SK-N-SH (cell line): Measurements from ENCODE around the gene C22orf15. TPM values are rescaled to one million over a fixed set of nuclear protein-coding genes. Genes with fewer than 3 reads are reported as not detected.
"Not testable (repeated sequence)": the region's sequence is repeated elsewhere in the genome, so short reads cannot be mapped to it uniquely, and the experiment has no call there.

Experiments
- CTCF ChIA-PET: fragments of 300-600, 350-600 bp; formaldehyde crosslinking; extraction: SDS; loops from one replicate; lab custom pipeline; 2021; lab: Yijun Ruan, JAX
- POLR2A ChIA-PET: fragments of 350-600 bp; sonication (Branson Sonifier 250); formaldehyde crosslinking; extraction: SDS; loops from one replicate; lab custom pipeline; 2020; ENCODE audit warnings: antibody characterized with exemption, inconsistent platforms; lab: Yijun Ruan, JAX
- DNase-seq: peaks from one replicate; pipeline ENCODE4 v3.0.0; 2012
- H2AFZ ChIP-seq: fragments of 200-600 bp; sonication (generic); 2 replicates; pipeline ENCODE4 v1.8.1; 2016; ENCODE audit warnings: antibody characterized with exemption, mild to moderate bottlenecking, low read depth
- H3F3A ChIP-seq: fragments of 200-600 bp; sonication (generic); replicated peaks from 2 replicates; pipeline ENCODE3; 2016; ENCODE audit warnings: antibody characterized with exemption, mild to moderate bottlenecking; ENCODE audit not compliant: insufficient read depth
- H3K27ac ChIP-seq, 2 experiments: fragments of 200-500 bp in 1 of 2; fragments of 200-600 bp in 1 of 2; sonication (Bioruptor generic) in 1 of 2; sonication (generic), shearing (Covaris generic) in 1 of 2; 2 replicates each; pipeline versions ENCODE4 v1.5.1 to v1.6.1; 2014 to 2016; ENCODE audit warnings: low read depth in 2 of 2, inconsistent platforms in 1 of 2, low read length in 1 of 2, mild to moderate bottlenecking in 1 of 2, mixed read lengths in 1 of 2
- H3K27me3 ChIP-seq: fragments of 200-600 bp; sonication (generic), shearing (Covaris generic); 2 replicates; pipeline ENCODE4 v1.6.1; 2016; ENCODE audit warnings: mixed run types; ENCODE audit not compliant: insufficient read depth
- H3K36me3 ChIP-seq, 2 experiments: fragments of 200-500 bp in 1 of 2; fragments of 200-600 bp in 1 of 2; sonication (Bioruptor generic) in 1 of 2; sonication (generic) in 1 of 2; replicated peaks in 1 of 2; 2 replicates each; pipeline versions ENCODE3 to v1.5.1; 2014 to 2016; ENCODE audit warnings: low read length in 1 of 2, mild to moderate bottlenecking in 1 of 2; ENCODE audit not compliant: insufficient read depth in 2 of 2, control insufficient read depth in 1 of 2
- H3K4me1 ChIP-seq, 2 experiments: fragments of 200-500 bp in 1 of 2; fragments of 200-600 bp in 1 of 2; sonication (Bioruptor generic) in 1 of 2; sonication (generic), shearing (Covaris generic) in 1 of 2; 2 replicates each; pipeline versions ENCODE4 v1.5.1 to v1.6.1; 2014 to 2016; ENCODE audit warnings: low read depth in 1 of 2, low read length in 1 of 2, mixed run types in 1 of 2; ENCODE audit not compliant: insufficient read depth in 2 of 2, control insufficient read depth in 1 of 2
- H3K4me2 ChIP-seq: fragments of 200-600 bp; sonication (generic), shearing (Covaris generic); 2 replicates; pipeline ENCODE4 v1.6.1; 2017; ENCODE audit warnings: mixed run types
- H3K4me3 ChIP-seq, 2 experiments: fragments of 200-500 bp in 1 of 2; fragments of 200-600 bp in 1 of 2; sonication (Bioruptor generic) in 1 of 2; sonication (generic), shearing (Covaris generic) in 1 of 2; 2 replicates each; pipeline versions ENCODE4 v1.5.1 to v1.8.1; 2014 to 2016; ENCODE audit warnings: low read depth in 2 of 2, inconsistent platforms in 1 of 2, low read length in 1 of 2, mild to moderate bottlenecking in 1 of 2, mixed read lengths in 1 of 2, moderate library complexity in 1 of 2
- H3K79me2 ChIP-seq: fragments of 200-600 bp; sonication (generic); 2 replicates; pipeline ENCODE4 v1.8.1; 2017; ENCODE audit warnings: mild to moderate bottlenecking; ENCODE audit not compliant: insufficient read depth
- H3K9ac ChIP-seq: fragments of 200-600 bp; sonication (generic); 2 replicates; pipeline ENCODE4 v1.6.1; 2017; ENCODE audit warnings: mixed run types
- H3K9me2 ChIP-seq: fragments of 200-600 bp; sonication (generic); 2 replicates; pipeline ENCODE4 v1.6.1; 2017; ENCODE audit warnings: mixed run types
- H3K9me3 ChIP-seq: fragments of 200-600 bp; sonication (generic); 2 replicates; pipeline ENCODE4 v1.6.1; 2017; ENCODE audit warnings: mixed run types, mild to moderate bottlenecking, moderate library complexity
- H4K20me1 ChIP-seq: fragments of 200-600 bp; sonication (generic); 2 replicates; pipeline ENCODE4 v1.6.1; 2017; ENCODE audit warnings: mild to moderate bottlenecking, mixed run types; ENCODE audit not compliant: insufficient read depth
- FOSL2 ChIP-seq: IDR thresholded peaks from 2 replicates; pipeline ENCODE4 v1.4.0; 2012; ENCODE audit warnings: low read depth, mild to moderate bottlenecking, moderate library complexity, borderline replicate concordance
- FOXJ3 ChIP-seq: sonication (generic); formaldehyde crosslinking; IDR thresholded peaks from 2 replicates; pipeline ENCODE4 v1.5.1; 2020; ENCODE audit warnings: mild to moderate bottlenecking, missing genetic modification reagents
- FOXM1 ChIP-seq: IDR thresholded peaks from 2 replicates; pipeline ENCODE4 v1.4.0; 2012; ENCODE audit warnings: low read depth, mild to moderate bottlenecking
- MEF2A ChIP-seq: IDR thresholded peaks from 2 replicates; pipeline ENCODE4 v1.4.0; 2012; ENCODE audit warnings: low read depth, borderline replicate concordance
- MXI1 ChIP-seq: IDR thresholded peaks from 2 replicates; pipeline ENCODE4 v1.6.1; 2012; ENCODE audit warnings: mild to moderate bottlenecking, low read depth, low read length, improper control_type of control experiment
- NRF1 ChIP-seq: IDR thresholded peaks from 2 replicates; pipeline ENCODE4 v1.6.1; 2012; ENCODE audit warnings: low read depth, mild to moderate bottlenecking, low read length
- RAD21 ChIP-seq: IDR thresholded peaks from 2 replicates; pipeline ENCODE4 v1.6.1; 2012; ENCODE audit warnings: mild to moderate bottlenecking, low read length
- RCOR1 ChIP-seq: fragments of 150-350 bp; IDR thresholded peaks from 2 replicates; pipeline ENCODE4 v1.6.1; 2017; ENCODE audit warnings: antibody characterized with exemption, low read length
- SIN3A ChIP-seq: IDR thresholded peaks from 2 replicates; pipeline ENCODE4 v1.6.1; 2012; ENCODE audit warnings: low read depth, mild to moderate bottlenecking, low read length, moderate library complexity, borderline replicate concordance
- TAF1 ChIP-seq: IDR thresholded peaks from 2 replicates; pipeline ENCODE4 v1.6.1; 2012; ENCODE audit warnings: low read depth, mild to moderate bottlenecking, low read length, moderate library complexity, borderline replicate concordance
- WGBS: methylation state at CpG from one replicate; pipeline ENCODE4 v1.1.6; 2017; ENCODE audit warnings: low lambda C conversion rate; 5-methylcytosine and 5-hydroxymethylcytosine counted together
- polyA plus RNA-seq, 3 experiments: library from polyadenylated mRNA; depleted of rRNA; stranded (reverse); fragments of >200 nt; gene quantifications; 2 replicates each; pipeline ENCODE4 v1.2.3, GENCODE V29; 2012
- TF ChIP-seq, protein P1 (sequence below): IDR thresholded peaks from 2 replicates; pipeline ENCODE4 v1.4.0; 2012; ENCODE audit warnings: low read depth, borderline replicate concordance
- TF ChIP-seq, protein P2 (sequence below): fragments of 150-350 bp; IDR thresholded peaks from 2 replicates; pipeline ENCODE4 v1.6.1; 2016; ENCODE audit warnings: mild to moderate bottlenecking, low read depth, low read length

Gene C22orf15
- polyA plus RNA-seq, 1 of the 3 experiments (the other 2 are of a cell fraction), result 1.6 TPM

DNA sequence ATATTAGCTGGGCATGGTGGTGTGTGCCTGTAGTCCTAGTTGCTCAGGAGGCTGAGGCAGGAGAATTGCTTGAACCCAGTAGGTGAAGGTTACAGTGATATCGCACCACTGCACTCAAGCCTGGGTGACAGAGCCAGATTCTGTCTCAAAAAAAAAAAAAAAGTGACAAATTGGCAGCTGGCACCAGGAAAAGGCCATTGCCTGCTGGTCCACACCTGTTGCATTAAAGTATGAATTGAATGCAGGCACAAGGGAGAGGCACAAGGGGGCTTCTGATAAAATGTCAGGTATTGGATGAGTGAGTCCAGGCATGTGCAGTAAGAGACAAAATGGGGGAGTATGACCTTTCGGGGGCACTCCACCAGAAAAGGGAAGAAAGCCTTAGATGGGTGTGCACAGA is 40.1 kb upstream of the C22orf15 start:
- DNase-seq, result no peak
- H3K27ac ChIP-seq, result no peak overlapping the region
- no peaks in the 10 kb centered on the region for H3K36me3 ChIP-seq
- no peaks in the 10 kb centered on the region for H3F3A ChIP-seq
- H3K4me3 ChIP-seq, result no peak overlapping the region
- H3K27me3 ChIP-seq, result no peaks in the 10 kb centered on the region
- no peaks in the 10 kb centered on the region for H4K20me1 ChIP-seq
- 93% methylated on average over 2 of the region's 2 CpGs for WGBS
- no peak for TF ChIP-seq MEF2A
- no peak for TF ChIP-seq RAD21
- no peak for TF ChIP-seq RCOR1
- TF ChIP-seq, protein P1, sequence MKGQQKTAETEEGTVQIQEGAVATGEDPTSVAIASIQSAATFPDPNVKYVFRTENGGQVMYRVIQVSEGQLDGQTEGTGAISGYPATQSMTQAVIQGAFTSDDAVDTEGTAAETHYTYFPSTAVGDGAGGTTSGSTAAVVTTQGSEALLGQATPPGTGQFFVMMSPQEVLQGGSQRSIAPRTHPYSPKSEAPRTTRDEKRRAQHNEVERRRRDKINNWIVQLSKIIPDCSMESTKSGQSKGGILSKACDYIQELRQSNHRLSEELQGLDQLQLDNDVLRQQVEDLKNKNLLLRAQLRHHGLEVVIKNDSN, result no peak
- TF ChIP-seq, protein P2, sequence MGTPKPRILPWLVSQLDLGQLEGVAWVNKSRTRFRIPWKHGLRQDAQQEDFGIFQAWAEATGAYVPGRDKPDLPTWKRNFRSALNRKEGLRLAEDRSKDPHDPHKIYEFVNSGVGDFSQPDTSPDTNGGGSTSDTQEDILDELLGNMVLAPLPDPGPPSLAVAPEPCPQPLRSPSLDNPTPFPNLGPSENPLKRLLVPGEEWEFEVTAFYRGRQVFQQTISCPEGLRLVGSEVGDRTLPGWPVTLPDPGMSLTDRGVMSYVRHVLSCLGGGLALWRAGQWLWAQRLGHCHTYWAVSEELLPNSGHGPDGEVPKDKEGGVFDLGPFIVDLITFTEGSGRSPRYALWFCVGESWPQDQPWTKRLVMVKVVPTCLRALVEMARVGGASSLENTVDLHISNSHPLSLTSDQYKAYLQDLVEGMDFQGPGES, result no peak
- no peak for TF ChIP-seq SIN3A
- no peak overlapping the region for H2AFZ ChIP-seq
- no peaks in the 10 kb centered on the region for H3K79me2 ChIP-seq
- H3K4me1 ChIP-seq, result no peaks in the 10 kb centered on the region
- ChIA-PET CTCF (no interaction called here), POLR2A (no interaction called here)
- H3K9me2 ChIP-seq, result no peaks in the 10 kb centered on the region
- no peak overlapping the region for H3K4me2 ChIP-seq
- no peak overlapping the region for H3K9ac ChIP-seq
- H3K9me3 ChIP-seq, result no peaks in the 10 kb centered on the region

DNA sequence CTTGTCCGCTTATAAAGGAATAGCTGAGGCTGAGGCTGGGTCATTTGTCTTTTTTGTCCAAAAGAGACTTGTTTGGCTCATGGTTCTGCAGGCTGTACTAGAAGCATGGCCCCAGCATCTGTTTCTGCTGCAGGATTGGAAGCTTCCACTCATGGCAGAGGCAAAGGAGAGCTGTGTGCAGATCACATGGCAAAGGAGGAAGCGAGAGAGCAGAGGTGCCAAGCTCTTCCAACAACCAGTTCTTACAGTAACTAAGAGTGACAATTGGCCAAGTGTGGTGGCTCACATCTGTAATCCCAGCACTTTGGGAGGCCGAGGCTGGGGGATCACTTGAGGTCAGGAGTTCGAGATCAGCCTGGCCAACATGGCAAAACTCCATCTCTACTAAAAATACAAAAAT is 34.7 kb upstream of the C22orf15 start:
- H3K9ac ChIP-seq, H3K9me3 ChIP-seq, DNase-seq, H3K27ac ChIP-seq, H3K79me2 ChIP-seq, POLR2A ChIA-PET, H3K4me2 ChIP-seq, H2AFZ ChIP-seq, H4K20me1 ChIP-seq, H3K4me3 ChIP-seq, H3F3A ChIP-seq, H3K27me3 ChIP-seq, H3K9me2 ChIP-seq, CTCF ChIA-PET, H3K4me1 ChIP-seq, H3K36me3 ChIP-seq: not testable (repeated sequence)
- WGBS, result 71% methylated on average over 4 of the region's 4 CpGs

DNA sequence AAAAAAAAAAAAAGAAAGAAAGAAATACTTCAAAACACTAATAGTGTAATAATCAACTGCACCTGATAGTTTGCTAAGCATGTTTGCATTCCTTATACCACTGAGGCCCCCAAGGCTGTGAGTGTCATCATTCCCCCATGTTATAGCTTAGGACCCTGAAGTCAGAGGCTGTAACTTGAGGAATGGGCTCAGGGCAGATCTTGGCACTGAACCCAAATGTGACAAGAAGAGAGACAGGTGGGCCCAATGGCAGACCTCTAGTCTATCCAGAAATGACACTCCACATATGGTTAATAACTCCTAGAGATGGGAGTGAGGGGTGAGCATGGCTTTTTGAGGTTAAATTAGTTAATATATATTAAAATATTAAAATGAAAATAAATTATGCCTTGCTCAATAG is 25.1 kb upstream of the C22orf15 start:
- Histone ChIP-seq H3K36me3 (peaks cover 0 to 8% of the 10 kb centered on the region in 2 experiments), H3K9ac (no peak overlapping the region), H3F3A (no peaks in the 10 kb centered on the region), H3K4me3 (no peak overlapping the region), H3K4me2 (no peak overlapping the region), H2AFZ (no peak overlapping the region), H3K27me3 (no peaks in the 10 kb centered on the region), H3K27ac (no peak overlapping the region), H4K20me1 (no peaks in the 10 kb centered on the region), H3K79me2 (no peaks in the 10 kb centered on the region), H3K4me1 (no peaks in the 10 kb centered on the region), H3K9me3 (no peaks in the 10 kb centered on the region), H3K9me2 (no peaks in the 10 kb centered on the region)
- no peak for DNase-seq
- ChIA-PET POLR2A (interaction anchor here (1.7 kb wide), 1 partner anchor 13 kb away, joined by 9 read pairs; the partner anchor contains the start of gene ZNF70), CTCF (interaction anchor here (1.0 to 1.7 kb wide), 2 partner anchors 17 to 112 kb away, joined by 3 to 8 read pairs; partner anchors contain the start of gene VPREB3)
- TF ChIP-seq RAD21 (no peak), FOXM1 (no peak), NRF1 (no peak), MXI1 (no peak), RCOR1 (no peak), TAF1 (no peak), FOSL2 (no peak), FOXJ3 (CRISPR knock-in tag) (no peak)
- TF ChIP-seq, protein P1, result no peak
